CD8-positive, alpha-beta memory T cell (primary cell): ENCODE results near the gene TULP4. TPM values are rescaled to one million over a fixed set of nuclear protein-coding genes. Genes with fewer than 3 reads are reported as not detected.

Experiments
- CTCF ChIA-PET: fragments of 350-600 bp; sonication (Branson Sonifier 250); formaldehyde crosslinking; loops from one replicate; lab custom pipeline; 2021; ENCODE audit warnings: antibody characterized with exemption; lab: Charles Lee
- POLR2A ChIA-PET: fragments of 350-600 bp; sonication (Branson Sonifier 250); formaldehyde crosslinking; loops from one replicate; lab custom pipeline; 2021; ENCODE audit warnings: antibody characterized with exemption; lab: Charles Lee
- DNase-seq, 5 donors: peaks; one replicate each; pipeline versions ENCODE4 v3.0.0 to v3.0.0-alpha.2; 2020 to 2022; ENCODE audit warnings: mixed read lengths in 1 of 5
- H3K27ac ChIP-seq: one replicate; pipeline ENCODE4 v1.7.0; 2013; ENCODE audit warnings: low read depth, mild to moderate bottlenecking, low read length, moderate library complexity
- H3K27me3 ChIP-seq: 2 replicates; pipeline ENCODE4 v1.7.0; 2013; ENCODE audit warnings: low read length, mild to moderate bottlenecking; ENCODE audit not compliant: insufficient read depth, poor library complexity, severe bottlenecking
- H3K36me3 ChIP-seq: 2 replicates; pipeline ENCODE4 v1.7.0; 2013; ENCODE audit warnings: mild to moderate bottlenecking, low read length, moderate library complexity; ENCODE audit not compliant: insufficient read depth
- H3K4me1 ChIP-seq: 2 replicates; pipeline ENCODE4 v1.7.0; 2013; ENCODE audit warnings: mild to moderate bottlenecking, low read length, moderate library complexity; ENCODE audit not compliant: insufficient read depth
- H3K4me3 ChIP-seq: 2 replicates; pipeline ENCODE4 v1.7.0; 2013; ENCODE audit warnings: mild to moderate bottlenecking, low read length
- H3K9me3 ChIP-seq: 2 replicates; pipeline ENCODE4 v1.7.0; 2013; ENCODE audit warnings: mild to moderate bottlenecking, low read length
- H3K27ac Mint-ChIP-seq, 8 donors: one replicate each; pipeline ENCODE4 v1.8.0; 2020 to 2021; ENCODE audit warnings: mixed read lengths in 8 of 8, mild to moderate bottlenecking in 6 of 8, inconsistent platforms in 3 of 8, moderate library complexity in 3 of 8
- H3K27me3 Mint-ChIP-seq, 2 donors: one replicate each; pipeline ENCODE4 v1.8.0; 2020 to 2021; ENCODE audit warnings: mixed read lengths in 2 of 2, mild to moderate bottlenecking in 1 of 2, moderate library complexity in 1 of 2
- H3K36me3 Mint-ChIP-seq, 3 donors: one replicate each; pipeline ENCODE4 v1.8.0; 2020 to 2021; ENCODE audit warnings: mixed read lengths in 3 of 3, inconsistent platforms in 1 of 3, mild to moderate bottlenecking in 1 of 3
- H3K4me1 Mint-ChIP-seq, 3 donors: one replicate each; pipeline ENCODE4 v1.8.0; 2020 to 2021; ENCODE audit warnings: mixed read lengths in 3 of 3, inconsistent platforms in 1 of 3, mild to moderate bottlenecking in 1 of 3
- H3K4me3 Mint-ChIP-seq, 7 donors: one replicate each; pipeline ENCODE4 v1.8.0; 2020 to 2021; ENCODE audit warnings: mixed read lengths in 7 of 7, mild to moderate bottlenecking in 6 of 7, moderate library complexity in 4 of 7, inconsistent platforms in 2 of 7
- H3K9me3 Mint-ChIP-seq, 5 donors: one replicate each; pipeline ENCODE4 v1.8.0; 2020 to 2022; ENCODE audit warnings: mixed read lengths in 5 of 5, mild to moderate bottlenecking in 3 of 5, moderate library complexity in 2 of 5, inconsistent platforms in 1 of 5
- polyA plus RNA-seq: library from polyadenylated mRNA; unstranded; fragments of 300-500 nt; fragmentation: Illumina TruSeq; gene quantifications from one replicate; pipeline ENCODE4 v1.2.3, GENCODE V29; 2021
- total RNA-seq, 2 experiments: library from RNA; stranded (reverse); gene quantifications; one replicate each; pipeline ENCODE4 v1.2.3, GENCODE V29; 2021

The TULP4 gene
- total and polyA plus RNA-seq, 3 experiments from 2014 or later, result 26.9 to 50.1 (median 32.1) TPM

- no peak overlapping the region for H3K27ac ChIP-seq
- Mint-ChIP-seq H3K36me3 (peaks cover 0 to 7% (median 5%) of the 10 kb centered on the region in 3 donors), H3K27me3 (peaks cover 13 to 46% of the 10 kb centered on the region in 2 donors), H3K27ac (no peak overlapping the region), H3K4me3 (peak overlapping the region in 1 of 7 donors; percentile 8), H3K4me1 (no peaks in the 10 kb centered on the region), H3K9me3 (no peaks in the 10 kb centered on the region)
- no peaks in the 10 kb centered on the region for H3K9me3 ChIP-seq
- no peaks in the 10 kb centered on the region for H3K27me3 ChIP-seq
- no peaks in the 10 kb centered on the region for H3K4me1 ChIP-seq
- ChIA-PET CTCF (no interaction called here), POLR2A (no interaction called here)
- no peak for DNase-seq
- no peaks in the 10 kb centered on the region for H3K36me3 ChIP-seq
- no peak overlapping the region for H3K4me3 ChIP-seq
These were observed 232.2 kb downstream of the TULP4 start for GRCh38 chr6:158544428-158544827.

- no peaks in the 10 kb centered on the region for H3K4me1 Mint-ChIP-seq
- CTCF ChIA-PET, result interaction anchor here (0.8 to 2.3 kb wide), 2 partner anchors 26 to 146 kb away, joined by 4 to 6 read pairs; no protein-coding TSS in a partner anchor
These were observed 233.0 kb downstream of the TULP4 start for GRCh38 chr6:158545043-158545966.

GRCh38 chr6:158548418-158549161 lies 236.3 kb downstream of the TULP4 start:
- no peak overlapping the region for H3K4me3 Mint-ChIP-seq
- POLR2A ChIA-PET, result no interaction called here
- peaks cover 0 to 7% (median 4%) of the 10 kb centered on the region in 3 donors for H3K36me3 Mint-ChIP-seq

More at GRCh38 chr6:158545043-158545966, 233.0 kb downstream of the TULP4 start:
- H3K9me3 ChIP-seq, result no peaks in the 10 kb centered on the region
- no peaks in the 10 kb centered on the region for H3K9me3 Mint-ChIP-seq
- H3K36me3 Mint-ChIP-seq, result peaks cover 0 to 7% (median 4%) of the 10 kb centered on the region in 3 donors
- no peaks in the 10 kb centered on the region for H3K27me3 ChIP-seq
- H3K27ac Mint-ChIP-seq, result no peak overlapping the region
- no peaks in the 10 kb centered on the region for H3K4me1 ChIP-seq
- H3K4me3 Mint-ChIP-seq, result no peak overlapping the region
- no peaks in the 10 kb centered on the region for H3K36me3 ChIP-seq
- H3K4me3 ChIP-seq, result no peak overlapping the region
- DNase-seq, result no peak
- POLR2A ChIA-PET, result no interaction called here
- no peak overlapping the region for H3K27ac ChIP-seq
- H3K27me3 Mint-ChIP-seq, result peaks cover 12 to 40% of the 10 kb centered on the region in 2 donors

GRCh38 chr6:158552055-158552795 lies 240.0 kb downstream of the TULP4 start:
- Mint-ChIP-seq H3K27ac (no peak overlapping the region), H3K36me3 (no peaks in the 10 kb centered on the region), H3K27me3 (peaks cover 7 to 9% of the 10 kb centered on the region in 2 donors), H3K9me3 (no peaks in the 10 kb centered on the region), H3K4me1 (peaks cover 0 to 4% (median 0%) of the 10 kb centered on the region in 3 donors), H3K4me3 (no peak overlapping the region)
- no peak for DNase-seq
- Histone ChIP-seq H3K27me3 (no peaks in the 10 kb centered on the region), H3K9me3 (no peaks in the 10 kb centered on the region), H3K27ac (no peak overlapping the region), H3K36me3 (no peaks in the 10 kb centered on the region), H3K4me3 (no peak overlapping the region), H3K4me1 (no peaks in the 10 kb centered on the region)
- ChIA-PET POLR2A (interaction anchor here (0.8 kb wide), 1 partner anchor 12 kb away, joined by 3 read pairs; no protein-coding TSS in a partner anchor), CTCF (interaction anchor here (1.1 to 2.1 kb wide), 2 partner anchors 12 to 15 kb away, joined by 3 to 6 read pairs; no protein-coding TSS in a partner anchor)

More at GRCh38 chr6:158548418-158549161, 236.3 kb downstream of the TULP4 start:
- Histone ChIP-seq H3K27me3 (no peaks in the 10 kb centered on the region), H3K4me3 (no peak overlapping the region), H3K9me3 (no peaks in the 10 kb centered on the region), H3K4me1 (no peaks in the 10 kb centered on the region), H3K36me3 (no peaks in the 10 kb centered on the region), H3K27ac (no peak overlapping the region)
- H3K27me3 Mint-ChIP-seq, result peaks cover 0 to 21% of the 10 kb centered on the region in 2 donors
- no peak for DNase-seq
- CTCF ChIA-PET, result no interaction called here
- H3K4me1 Mint-ChIP-seq, result no peaks in the 10 kb centered on the region
- H3K9me3 Mint-ChIP-seq, result no peaks in the 10 kb centered on the region
- peak overlapping the region in 1 of 8 donors; percentile 2 for H3K27ac Mint-ChIP-seq

GRCh38 chr6:158552796-158553138 lies 240.5 kb downstream of the TULP4 start:
- Mint-ChIP-seq H3K4me3 (no peak overlapping the region), H3K27ac (no peak overlapping the region), H3K9me3 (no peaks in the 10 kb centered on the region), H3K27me3 (peaks cover 7 to 9% of the 10 kb centered on the region in 2 donors), H3K4me1 (peaks cover 0 to 4% (median 0%) of the 10 kb centered on the region in 3 donors), H3K36me3 (no peaks in the 10 kb centered on the region)
- ChIA-PET POLR2A (no interaction called here), CTCF (interaction anchor here (2.1 kb wide), 1 partner anchor 13 kb away, joined by 6 read pairs; no protein-coding TSS in a partner anchor)
- Histone ChIP-seq H3K27me3 (no peaks in the 10 kb centered on the region), H3K4me3 (no peak overlapping the region), H3K4me1 (no peaks in the 10 kb centered on the region), H3K9me3 (no peaks in the 10 kb centered on the region), H3K36me3 (no peaks in the 10 kb centered on the region), H3K27ac (no peak overlapping the region)
- no peak for DNase-seq

- Histone ChIP-seq H3K27me3 (no peaks in the 10 kb centered on the region), H3K27ac (no peak overlapping the region), H3K36me3 (no peaks in the 10 kb centered on the region), H3K4me3 (no peak overlapping the region), H3K4me1 (peaks cover 7% of the 10 kb centered on the region), H3K9me3 (no peaks in the 10 kb centered on the region)
- Mint-ChIP-seq H3K36me3 (no peaks in the 10 kb centered on the region), H3K27me3 (peaks cover 0 to 7% of the 10 kb centered on the region in 2 donors), H3K4me3 (peak overlapping the region in 1 of 7 donors; percentile 20), H3K27ac (peak overlapping the region in 1 of 8 donors; percentile 41), H3K4me1 (peaks cover 4 to 6% (median 5%) of the 10 kb centered on the region in 3 donors), H3K9me3 (no peaks in the 10 kb centered on the region)
- CTCF ChIA-PET, result no interaction called here
- DNase-seq, result no peak
- POLR2A ChIA-PET, result no interaction called here
These were observed 242.5 kb downstream of the TULP4 start for GRCh38 chr6:158554611-158555361.

- ChIA-PET POLR2A (no interaction called here), CTCF (no interaction called here)
- Histone ChIP-seq H3K27me3 (no peaks in the 10 kb centered on the region), H3K4me1 (peaks cover 13% of the 10 kb centered on the region), H3K27ac (no peak overlapping the region), H3K36me3 (no peaks in the 10 kb centered on the region), H3K4me3 (no peak overlapping the region), H3K9me3 (no peaks in the 10 kb centered on the region)
- peaks cover 10 to 11% (median 11%) of the 10 kb centered on the region in 3 donors for H3K4me1 Mint-ChIP-seq
- peak overlapping the region in 1 of 8 donors; percentile 94 for H3K27ac Mint-ChIP-seq
- H3K27me3 Mint-ChIP-seq, result peaks cover 0 to 7% of the 10 kb centered on the region in 2 donors
- peaks cover 0 to 5% (median 0%) of the 10 kb centered on the region in 3 donors for H3K36me3 Mint-ChIP-seq
- DNase-seq, result no peak
- H3K9me3 Mint-ChIP-seq, result no peaks in the 10 kb centered on the region
- H3K4me3 Mint-ChIP-seq, result peak overlapping the region in 1 of 7 donors; percentile 49
These were observed 243.8 kb downstream of the TULP4 start for GRCh38 chr6:158556113-158556512.
